ENCODE data around the gene PTPN3. TPM values are rescaled to one million over a fixed set of nuclear protein-coding genes. Genes with fewer than 3 reads are reported as not detected.

The PTPN3 gene
- total RNA-seq, 1 donor from 2014 or later = 1.1 TPM

DNA sequence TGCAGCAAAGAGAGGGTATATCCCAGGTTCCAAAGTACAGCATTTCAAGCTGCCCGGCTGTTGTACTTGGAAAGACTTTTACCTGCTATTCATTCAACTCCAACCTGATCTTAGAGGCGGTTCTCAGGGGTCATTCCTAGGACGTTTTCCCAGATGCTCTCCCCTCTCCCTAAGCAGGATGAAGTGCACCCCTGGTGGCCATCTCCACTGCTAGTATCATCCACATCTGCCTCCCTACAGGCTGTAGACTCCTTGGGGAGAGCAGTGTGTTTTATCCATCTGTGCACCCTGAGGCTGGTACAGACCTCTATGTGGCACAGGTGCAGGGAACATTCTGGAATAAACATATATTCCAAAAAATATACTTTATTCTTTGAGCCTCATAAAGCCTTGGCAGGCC is 56.8 kb downstream of the PTPN3 start:
- no peak for DNase-seq (ENCODE audit: low read depth, low spot score)
- no peaks in the 10 kb centered on the region for H3K27me3 Mint-ChIP-seq (ENCODE audit: low read depth)
- peaks cover 26% of the 10 kb centered on the region for H3K4me1 Mint-ChIP-seq
- peaks cover 3% of the 10 kb centered on the region for H3K9me3 Mint-ChIP-seq
- H3K4me3 Mint-ChIP-seq = no peak overlapping the region
- TF ChIP-seq, protein P1, sequence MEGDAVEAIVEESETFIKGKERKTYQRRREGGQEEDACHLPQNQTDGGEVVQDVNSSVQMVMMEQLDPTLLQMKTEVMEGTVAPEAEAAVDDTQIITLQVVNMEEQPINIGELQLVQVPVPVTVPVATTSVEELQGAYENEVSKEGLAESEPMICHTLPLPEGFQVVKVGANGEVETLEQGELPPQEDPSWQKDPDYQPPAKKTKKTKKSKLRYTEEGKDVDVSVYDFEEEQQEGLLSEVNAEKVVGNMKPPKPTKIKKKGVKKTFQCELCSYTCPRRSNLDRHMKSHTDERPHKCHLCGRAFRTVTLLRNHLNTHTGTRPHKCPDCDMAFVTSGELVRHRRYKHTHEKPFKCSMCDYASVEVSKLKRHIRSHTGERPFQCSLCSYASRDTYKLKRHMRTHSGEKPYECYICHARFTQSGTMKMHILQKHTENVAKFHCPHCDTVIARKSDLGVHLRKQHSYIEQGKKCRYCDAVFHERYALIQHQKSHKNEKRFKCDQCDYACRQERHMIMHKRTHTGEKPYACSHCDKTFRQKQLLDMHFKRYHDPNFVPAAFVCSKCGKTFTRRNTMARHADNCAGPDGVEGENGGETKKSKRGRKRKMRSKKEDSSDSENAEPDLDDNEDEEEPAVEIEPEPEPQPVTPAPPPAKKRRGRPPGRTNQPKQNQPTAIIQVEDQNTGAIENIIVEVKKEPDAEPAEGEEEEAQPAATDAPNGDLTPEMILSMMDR (conservative IDR thresholded peaks at IDR 0.05) = no peak
- H3K36me3 Mint-ChIP-seq (ENCODE audit: low read depth) = no peaks in the 10 kb centered on the region
- H3K27ac Mint-ChIP-seq (ENCODE audit: unreplicated experiment) = no peak overlapping the region

DNA sequence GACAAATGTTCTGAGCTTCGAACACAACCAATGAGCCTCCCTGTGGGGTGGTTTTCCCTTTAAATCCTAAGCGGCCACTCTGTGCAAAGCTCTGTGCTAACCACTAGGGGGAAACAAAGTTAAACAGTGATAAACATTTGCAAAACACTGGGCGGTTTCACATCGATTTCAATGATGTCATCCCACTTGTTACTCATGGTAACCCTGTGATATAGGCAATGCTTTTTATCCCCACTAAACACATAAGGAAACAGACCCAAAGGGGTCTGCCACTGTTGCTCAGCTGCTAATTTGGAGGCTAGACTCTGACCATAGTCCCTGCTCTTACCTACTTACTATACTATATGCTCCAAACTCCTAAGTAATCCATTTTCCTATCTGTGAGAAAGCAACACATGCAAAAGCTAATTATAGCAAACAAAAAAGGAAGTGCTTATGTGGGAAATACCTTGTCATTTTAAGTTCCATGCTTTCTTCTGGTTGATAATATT is 57.3 kb downstream of the PTPN3 start:
- TF ChIP-seq, protein P1 (conservative IDR thresholded peaks at IDR 0.05) = peak; percentile 80
- no peak overlapping the region for H3K4me3 Mint-ChIP-seq
- peaks cover 3% of the 10 kb centered on the region for H3K9me3 Mint-ChIP-seq
- peak; percentile 53 for DNase-seq (ENCODE audit: low read depth, low spot score)
- peak overlapping the region; percentile 29 for H3K27ac Mint-ChIP-seq (ENCODE audit: unreplicated experiment)
- peaks cover 26% of the 10 kb centered on the region for H3K4me1 Mint-ChIP-seq
- no peaks in the 10 kb centered on the region for H3K36me3 Mint-ChIP-seq (ENCODE audit: low read depth)
- H3K27me3 Mint-ChIP-seq (ENCODE audit: low read depth) = no peaks in the 10 kb centered on the region

DNA sequence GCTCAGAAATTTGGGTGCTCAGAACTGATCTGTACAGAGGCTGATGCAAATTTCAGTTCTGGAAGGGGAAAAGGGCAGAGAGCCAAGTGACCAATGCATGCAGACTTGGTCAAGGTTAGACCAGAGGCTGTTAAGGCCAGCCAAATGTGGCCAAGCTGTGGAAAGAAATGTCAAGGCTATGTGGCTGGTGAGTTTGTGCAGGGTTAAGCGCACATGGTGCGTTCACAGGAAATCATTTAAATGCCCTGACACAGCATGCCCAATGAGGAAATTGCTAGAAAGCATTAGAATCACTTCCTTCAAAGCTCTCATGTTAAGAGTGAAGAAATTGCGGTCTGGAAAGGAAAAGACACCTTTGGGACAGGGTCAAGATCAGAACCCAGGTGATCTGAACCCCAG is 58.0 kb downstream of the PTPN3 start:
- Mint-ChIP-seq H3K4me3 (no peak overlapping the region), H3K36me3 (ENCODE audit: low read depth) (no peaks in the 10 kb centered on the region), H3K27me3 (ENCODE audit: low read depth) (no peaks in the 10 kb centered on the region), H3K27ac (ENCODE audit: unreplicated experiment) (no peak overlapping the region), H3K9me3 (peaks cover 3% of the 10 kb centered on the region), H3K4me1 (peaks cover 26% of the 10 kb centered on the region)
- DNase-seq (ENCODE audit: low read depth, low spot score) = no peak
- TF ChIP-seq, protein P1 (conservative IDR thresholded peaks at IDR 0.05) = no peak

DNA sequence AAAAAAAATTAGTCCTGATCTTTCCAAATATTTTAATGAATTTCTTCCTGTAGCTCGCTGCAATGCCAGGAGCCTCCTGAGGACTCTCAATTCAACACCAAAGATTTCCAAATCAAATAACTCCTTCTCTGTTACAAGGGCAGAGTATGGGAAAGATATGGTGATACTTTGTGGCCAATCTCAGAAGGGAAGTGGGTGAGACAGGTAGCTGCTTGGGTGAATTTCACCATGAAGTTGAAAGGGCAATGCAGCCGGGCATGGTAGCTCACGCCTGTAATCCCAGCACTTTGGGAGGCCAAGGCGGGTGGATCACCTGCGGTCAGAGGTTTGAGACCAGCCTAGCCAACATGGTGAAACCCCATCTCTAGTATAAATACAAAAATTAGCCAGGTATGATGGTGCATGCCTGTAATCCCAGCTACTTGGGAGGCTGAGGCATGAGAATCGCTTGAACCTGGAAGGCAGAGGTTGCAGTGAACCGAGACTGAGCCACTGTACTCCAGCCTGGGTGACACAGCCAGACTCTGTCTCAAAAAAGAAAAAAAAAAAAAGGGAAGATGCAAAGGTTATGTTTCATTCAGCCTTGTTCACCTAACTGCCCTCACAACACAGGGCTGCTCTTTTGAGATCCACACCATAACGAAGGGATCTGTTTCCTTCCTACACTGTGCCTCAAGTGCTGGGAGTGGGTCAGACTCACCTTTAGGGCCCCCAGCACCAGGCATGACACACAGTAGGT is 58.6 kb downstream of the PTPN3 start:
- TF ChIP-seq, protein P1 (conservative IDR thresholded peaks at IDR 0.05) = no peak
- Mint-ChIP-seq H3K4me1 (peaks cover 26% of the 10 kb centered on the region), H3K27me3 (ENCODE audit: low read depth) (no peaks in the 10 kb centered on the region), H3K27ac (ENCODE audit: unreplicated experiment) (no peak overlapping the region), H3K4me3 (no peak overlapping the region), H3K36me3 (ENCODE audit: low read depth) (no peaks in the 10 kb centered on the region), H3K9me3 (peaks cover 3% of the 10 kb centered on the region)
- DNase-seq (ENCODE audit: low read depth, low spot score) = no peak

DNA sequence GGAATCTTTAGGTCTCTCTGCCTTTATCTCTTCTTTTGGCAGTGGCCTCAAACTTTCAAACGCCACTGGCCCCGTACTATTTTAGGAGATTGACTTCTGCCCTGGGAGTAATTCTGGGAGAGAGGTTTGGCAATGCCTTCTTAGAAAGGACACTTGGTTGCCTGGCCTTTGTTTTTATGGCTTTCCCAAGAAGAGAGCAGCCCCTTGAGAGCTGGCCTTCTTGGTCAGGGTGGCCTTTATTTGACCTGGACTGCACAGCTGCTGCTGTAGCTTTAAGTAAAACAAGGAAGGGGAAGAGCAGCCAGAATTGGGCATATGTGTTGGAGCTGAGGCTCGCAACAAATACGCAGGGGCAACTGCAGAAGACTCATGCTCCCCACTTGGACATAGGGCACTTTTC is 60.8 kb downstream of the PTPN3 start:
- H3K27me3 Mint-ChIP-seq (ENCODE audit: low read depth) = no peaks in the 10 kb centered on the region
- no peaks in the 10 kb centered on the region for H3K36me3 Mint-ChIP-seq (ENCODE audit: low read depth)
- H3K4me3 Mint-ChIP-seq = no peak overlapping the region
- H3K27ac Mint-ChIP-seq (ENCODE audit: unreplicated experiment) = peak overlapping the region; percentile 2
- peaks cover 26% of the 10 kb centered on the region for H3K4me1 Mint-ChIP-seq
- peaks cover 3% of the 10 kb centered on the region for H3K9me3 Mint-ChIP-seq
- DNase-seq (ENCODE audit: low read depth, low spot score) = no peak
- TF ChIP-seq, protein P1 (conservative IDR thresholded peaks at IDR 0.05) = no peak

Data from neural crest cell (in vitro differentiated cells).